Stromal cell of bone marrow (primary cell): Measurements from ENCODE around the gene BOD1L2.

Source experiments
- DNase-seq: peaks from one replicate; pipeline ENCODE4 v3.0.0-alpha.2; 2012; ENCODE audit warnings: low read depth

The BOD1L2 gene

DNA sequence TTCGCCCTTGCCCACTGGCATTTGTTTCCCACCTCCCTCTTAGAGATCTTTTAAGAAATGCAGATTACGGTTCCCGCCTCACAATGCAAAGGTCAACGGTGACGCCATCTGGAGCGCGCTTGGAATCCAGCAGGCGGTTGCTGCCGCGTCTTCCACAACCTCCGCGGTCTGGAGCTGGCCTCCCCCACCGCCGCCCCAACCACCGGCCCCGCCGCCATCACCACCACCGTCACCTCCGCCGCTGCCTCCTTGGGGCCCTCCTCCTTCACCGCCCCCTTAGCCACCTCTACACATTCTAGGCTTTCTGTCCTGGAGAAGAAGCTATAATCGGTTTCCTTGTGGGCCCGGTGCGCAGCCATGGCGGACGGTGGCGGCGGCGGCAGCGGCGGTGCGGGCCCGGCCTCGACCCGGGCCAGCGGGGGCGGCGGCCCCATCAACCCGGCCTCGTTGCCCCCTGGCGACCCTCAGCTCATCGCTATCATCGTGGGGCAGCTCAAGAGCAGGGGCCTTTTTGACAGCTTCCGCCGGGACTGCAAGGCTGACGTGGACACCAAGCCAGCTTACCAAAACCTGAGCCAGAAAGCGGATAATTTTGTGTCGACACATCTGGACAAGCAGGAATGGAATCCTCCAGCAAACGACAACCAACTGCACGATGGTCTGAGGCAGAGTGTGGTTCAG lies at the start of gene BOD1L2:
Gene BOD1L2, plus strand, starts transcription at position 132 of the 681 bp plus-strand sequence. Its CDS starts 226 bp downstream, at position 358.
- DNase-seq: no peak

DNA sequence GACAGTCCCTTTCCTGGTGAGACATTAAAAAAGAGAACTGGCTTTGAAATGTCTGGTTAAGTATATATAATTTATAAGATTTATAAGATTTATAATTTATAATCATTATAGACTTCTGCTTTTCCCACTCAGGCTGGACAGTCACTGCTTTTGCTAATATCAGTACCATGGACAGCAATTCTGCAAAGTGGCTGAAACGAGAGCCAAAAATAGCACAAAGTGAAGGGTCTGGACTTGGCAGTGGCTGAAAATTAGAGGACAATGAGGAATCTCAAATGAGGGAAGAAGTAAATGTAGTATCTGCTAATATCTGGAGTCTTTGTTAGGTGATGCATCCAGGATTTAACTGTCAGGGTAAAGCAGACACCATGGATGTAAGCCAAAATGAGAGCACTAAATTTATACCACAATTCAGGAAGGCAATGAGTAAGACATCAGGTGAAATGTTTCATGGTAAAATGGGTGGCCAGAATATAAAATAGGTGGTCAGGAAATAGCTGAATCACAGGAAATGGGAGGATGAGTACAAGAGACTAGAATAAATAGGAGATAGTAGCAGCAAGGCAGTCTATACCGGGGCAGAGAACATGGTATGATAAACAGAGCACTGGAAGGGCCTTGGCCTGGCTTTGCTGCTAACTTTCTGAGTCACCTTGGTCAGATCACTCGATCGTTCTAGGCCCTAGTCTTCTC lies 39.6 kb upstream of the BOD1L2 start:
- DNase-seq: peak; percentile 6

DNA sequence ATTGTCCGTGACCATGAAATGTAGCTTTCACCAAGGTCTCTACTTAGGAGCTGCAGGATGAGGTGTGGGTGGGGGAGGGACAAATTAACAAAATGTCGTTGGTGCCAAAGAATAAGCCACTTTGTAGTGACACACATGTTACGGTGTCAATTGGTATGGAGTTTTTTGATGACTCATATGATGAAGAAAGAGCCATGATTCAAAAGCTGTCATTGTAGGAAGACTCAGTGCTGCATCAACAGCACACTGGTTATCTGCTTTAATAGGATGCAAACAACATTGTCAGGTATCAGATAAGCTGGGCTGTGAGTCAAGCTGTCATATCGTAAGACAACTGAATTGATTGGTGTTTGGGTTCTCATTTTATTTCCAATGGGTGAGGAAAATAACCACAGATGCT lies 36.6 kb upstream of the BOD1L2 start:
- no peak for DNase-seq

DNA sequence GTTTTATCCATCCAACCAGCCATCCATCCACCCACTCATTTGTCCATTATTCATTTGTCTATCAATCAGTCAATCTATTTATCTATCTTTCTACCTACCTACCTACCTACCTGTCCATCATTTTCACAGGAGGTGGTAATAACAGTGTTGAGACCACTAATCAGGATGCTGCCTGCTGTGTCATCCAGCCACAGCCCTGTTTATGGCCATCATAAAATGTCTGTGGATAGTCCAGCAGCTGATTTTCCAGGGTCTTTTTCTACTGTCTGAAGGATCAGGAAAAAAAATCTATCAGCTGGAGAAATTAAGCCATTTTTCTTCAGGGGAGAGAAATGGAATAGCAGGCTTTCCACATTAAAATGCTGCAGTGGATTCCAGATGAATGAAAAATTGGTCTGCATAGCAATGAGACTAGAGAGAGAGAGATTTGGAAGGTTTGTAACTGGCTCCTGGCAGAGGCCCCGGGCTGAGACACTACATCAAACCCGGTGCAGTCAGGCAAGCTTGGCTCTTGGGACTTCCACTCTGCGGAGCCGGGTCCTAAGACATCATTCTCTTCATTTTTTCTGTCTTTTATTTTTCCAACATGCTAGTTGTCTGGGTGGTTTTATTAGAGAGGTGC lies 33.0 kb upstream of the BOD1L2 start:
- DNase-seq: no peak

DNA sequence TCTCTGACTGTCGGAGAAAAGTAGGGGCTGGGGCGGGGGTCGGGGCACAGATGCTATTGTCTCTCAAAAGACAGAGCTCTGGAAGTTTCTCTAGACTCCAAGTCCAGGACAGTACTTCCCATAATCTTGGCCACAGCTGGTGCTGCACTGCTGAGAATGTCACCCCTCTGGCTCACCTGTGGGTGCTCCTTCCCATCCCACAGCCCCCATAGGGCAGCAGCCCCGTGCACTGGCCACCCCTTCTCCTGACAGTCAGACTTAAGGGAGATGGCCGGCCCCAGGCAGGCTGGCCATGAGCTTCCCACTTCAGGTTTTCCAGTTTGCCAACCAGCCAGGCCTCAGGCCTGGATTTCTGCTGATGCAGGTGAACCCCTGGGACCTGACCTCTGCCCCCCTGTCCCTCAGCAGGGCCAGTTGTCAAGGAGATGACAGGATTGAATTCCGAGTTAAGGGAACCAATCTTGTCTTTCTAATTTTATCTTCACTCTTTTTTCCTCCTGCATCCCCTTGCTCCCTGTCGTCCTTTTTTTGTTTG lies 30.2 kb upstream of the BOD1L2 start:
- no peak for DNase-seq

DNA sequence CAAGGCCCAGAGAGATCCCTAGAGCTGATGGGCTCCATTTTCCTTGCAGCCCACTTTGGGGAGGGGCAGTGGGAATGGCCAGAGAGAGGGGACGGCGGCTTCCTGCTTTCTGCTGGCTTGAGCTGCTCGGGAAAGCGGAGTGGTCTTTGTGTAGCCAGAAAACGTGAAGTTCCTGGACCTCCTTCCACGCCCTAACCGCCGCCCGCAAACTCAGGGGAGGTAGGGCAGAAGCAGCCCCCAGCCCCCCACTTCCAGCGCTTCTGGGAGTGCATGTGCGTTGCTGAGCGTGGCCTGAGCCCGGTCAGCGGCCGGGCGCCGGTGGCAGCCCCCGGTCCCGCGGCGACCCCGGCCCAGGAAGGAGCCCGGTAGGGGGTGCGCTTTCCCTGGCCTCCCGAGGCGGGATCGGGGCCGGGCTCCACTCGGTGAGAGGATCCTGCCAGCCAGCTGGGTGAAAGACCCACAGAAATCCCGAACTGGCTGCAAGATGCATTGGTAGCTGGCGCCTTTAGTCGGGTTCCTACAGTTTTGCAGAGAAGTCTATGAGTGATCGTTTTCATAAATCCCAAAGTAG lies 25.3 kb upstream of the BOD1L2 start:
- DNase-seq: no peak

DNA sequence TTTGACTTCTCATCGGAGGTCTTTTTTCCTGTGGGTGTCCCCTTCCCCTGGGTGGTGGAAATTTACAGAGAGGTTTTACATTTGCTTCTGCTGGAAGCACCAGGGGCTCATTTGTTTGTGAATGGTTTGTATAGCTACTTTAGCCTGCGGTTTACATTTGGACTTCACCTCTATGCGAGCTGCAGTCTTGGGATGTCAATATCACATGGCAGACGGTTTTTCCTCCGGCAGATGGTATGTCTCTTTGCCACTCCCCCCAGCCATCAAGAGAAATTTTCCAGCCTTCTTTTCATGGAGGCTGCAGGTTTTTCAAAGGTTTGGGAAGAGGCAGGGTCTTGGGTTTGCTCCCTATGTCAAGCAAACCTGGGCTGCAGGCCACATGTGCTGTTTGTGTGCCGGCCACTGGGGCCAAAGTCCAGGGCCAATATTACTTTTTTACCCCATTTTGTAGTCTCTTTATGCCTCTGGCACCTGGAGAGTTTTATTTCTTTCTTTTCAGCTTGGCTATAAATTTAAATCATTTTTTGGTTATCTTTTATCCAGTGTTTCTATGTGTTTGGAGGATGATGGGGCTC lies 23.9 kb upstream of the BOD1L2 start:
- DNase-seq: no peak

DNA sequence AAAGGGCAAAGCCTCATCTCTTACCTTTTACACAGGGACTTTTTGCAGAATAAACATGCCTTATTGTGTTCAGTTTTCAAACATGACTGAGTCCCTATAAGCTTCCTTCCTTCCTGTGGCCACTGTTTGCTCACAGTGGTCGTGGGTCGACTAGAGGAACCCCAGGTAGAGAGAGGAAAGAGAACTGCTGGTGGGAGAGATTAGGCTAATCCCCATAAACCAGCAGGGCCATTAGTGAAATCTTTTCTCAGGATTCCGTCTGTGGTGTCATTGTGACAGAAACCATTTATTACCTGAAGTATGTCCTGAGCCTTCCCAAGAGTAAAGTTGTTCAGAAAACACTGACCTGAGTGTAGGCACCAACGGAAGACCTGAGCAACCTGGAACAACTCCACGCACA lies 21.3 kb upstream of the BOD1L2 start:
- no peak for DNase-seq

DNA sequence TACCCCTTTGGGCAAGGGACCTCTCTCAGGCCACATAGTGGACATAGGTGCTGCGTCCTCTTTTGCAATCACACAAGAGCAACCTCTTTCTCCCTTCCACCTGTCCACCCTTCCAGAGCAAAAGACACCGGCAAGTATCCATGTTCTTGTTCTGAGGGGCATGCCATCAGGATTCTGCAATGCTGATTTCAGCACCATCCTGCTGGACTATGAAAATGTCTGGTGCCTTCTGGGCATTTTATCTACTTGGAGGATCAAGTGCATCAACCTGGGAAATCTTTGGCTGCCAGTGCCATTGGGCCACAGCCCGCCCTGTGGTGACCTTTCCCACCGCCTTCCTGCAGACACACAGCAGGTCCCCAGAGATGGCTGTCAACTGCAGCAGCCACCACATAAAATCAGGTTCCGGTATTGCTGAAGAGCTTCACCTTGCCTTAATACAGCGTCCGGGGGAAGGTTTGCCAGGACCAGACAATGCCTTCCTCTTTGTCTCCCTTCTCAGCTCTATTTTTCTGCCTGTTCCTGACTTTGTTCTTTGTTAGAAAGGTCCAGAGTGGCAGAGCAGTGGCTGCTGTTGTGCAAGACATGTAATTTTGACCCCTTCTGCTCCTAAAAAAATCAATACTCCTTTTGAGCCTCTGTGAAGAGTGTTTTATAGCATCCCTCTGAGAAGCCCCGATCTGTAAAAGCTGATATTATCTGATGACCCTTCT lies 18.5 kb upstream of the BOD1L2 start:
- DNase-seq: no peak

DNA sequence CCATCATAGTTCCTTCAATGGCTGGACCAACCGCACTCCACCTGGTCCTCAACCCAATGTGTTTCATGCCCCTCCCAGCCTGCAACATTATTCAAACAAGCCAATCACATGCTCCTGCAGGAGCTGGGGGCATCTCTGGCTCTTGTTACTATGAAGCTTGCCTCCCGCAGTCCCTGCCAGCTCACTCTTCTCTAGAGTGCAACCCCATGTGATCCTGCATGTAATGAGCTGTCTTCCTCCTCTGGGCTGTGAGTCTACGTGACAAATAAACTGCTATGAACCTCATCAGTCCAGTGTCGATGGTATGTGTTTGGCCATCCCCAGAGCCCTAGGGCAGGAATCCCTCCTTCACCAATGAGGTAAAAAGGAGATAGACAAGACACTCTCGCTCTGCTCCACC lies 15.8 kb upstream of the BOD1L2 start:
- DNase-seq: no peak

DNA sequence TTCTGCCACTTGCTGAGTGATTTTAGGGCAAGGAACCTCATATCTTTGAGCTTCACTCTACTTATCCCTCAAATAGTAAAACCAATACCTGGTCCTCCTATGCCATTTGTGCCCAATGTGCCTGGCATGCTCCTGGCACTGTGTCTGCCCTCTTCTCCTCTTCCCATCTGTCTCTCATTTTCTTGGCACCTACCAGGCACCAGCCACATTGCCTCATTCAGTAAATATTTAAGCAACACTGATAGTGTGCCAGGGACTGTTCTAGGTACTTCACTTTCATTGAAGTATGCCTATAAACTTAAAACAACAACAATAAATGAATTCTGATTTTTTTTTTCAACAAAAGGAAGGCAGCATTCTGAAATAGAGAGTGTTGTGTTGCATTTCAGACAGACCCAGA lies 15.1 kb upstream of the BOD1L2 start:
- DNase-seq: no peak

DNA sequence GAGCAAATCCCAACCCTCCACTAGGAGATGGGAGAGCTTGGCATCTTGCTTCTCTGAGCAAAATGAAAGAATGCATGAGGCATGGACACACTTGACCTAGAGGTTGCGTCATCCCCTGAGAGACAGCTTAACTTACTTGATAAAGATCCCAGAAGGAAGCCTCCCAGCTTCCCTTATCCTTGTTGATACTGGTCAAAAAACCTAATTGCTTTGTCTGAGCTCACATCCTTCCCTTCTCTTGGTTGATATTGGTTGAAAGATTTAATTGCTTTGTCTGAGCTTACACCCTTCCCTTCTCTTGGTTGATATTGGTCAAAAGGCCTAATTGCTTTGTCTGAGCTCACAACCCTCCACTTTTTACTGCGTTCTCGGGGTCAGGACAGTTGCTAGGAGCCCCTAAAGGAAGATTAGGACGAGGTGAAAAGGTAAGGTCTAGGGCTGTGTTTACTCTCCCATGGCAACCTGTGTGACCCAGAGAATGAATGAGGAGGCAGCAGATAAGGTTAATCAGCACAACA lies 12.2 kb upstream of the BOD1L2 start:
- DNase-seq: no peak

DNA sequence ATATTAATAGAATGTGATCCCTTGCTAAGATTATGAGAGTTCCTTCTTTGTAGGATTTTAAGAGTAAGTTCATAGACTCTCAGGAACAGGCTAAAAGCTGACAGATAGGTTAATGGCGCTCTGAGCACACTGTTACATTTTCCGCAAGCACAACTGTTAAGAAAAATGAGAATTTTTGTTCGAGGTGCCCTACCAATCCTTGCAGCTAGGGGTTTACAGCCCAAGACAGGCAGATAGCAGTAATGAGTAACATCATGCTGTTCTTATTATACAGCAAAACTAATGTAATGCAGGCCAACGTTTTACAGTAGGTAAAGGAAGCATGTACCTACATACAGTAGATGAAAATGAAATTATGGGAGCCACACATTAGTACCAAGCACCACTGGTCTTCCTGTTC lies 11.2 kb upstream of the BOD1L2 start:
- no peak for DNase-seq

DNA sequence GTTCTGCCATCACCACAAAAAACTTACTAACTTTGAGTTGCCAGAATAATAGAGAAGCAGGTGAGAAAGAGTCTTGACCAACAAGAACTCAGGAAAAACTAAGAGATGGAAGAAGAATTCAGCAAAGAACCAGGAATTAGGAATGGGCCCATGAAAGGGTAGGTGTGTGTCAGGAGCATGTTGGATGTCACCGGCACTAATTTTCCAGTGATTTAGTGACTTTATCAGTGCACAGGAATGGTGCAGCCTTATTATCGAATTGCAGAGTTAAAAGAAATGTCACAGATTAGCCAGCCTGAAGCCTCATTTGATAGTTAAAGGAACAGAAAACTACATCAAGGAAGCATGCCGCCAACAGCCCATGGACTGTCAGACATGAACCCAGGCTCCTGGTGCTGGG lies 9.0 kb upstream of the BOD1L2 start:
- DNase-seq: no peak

DNA sequence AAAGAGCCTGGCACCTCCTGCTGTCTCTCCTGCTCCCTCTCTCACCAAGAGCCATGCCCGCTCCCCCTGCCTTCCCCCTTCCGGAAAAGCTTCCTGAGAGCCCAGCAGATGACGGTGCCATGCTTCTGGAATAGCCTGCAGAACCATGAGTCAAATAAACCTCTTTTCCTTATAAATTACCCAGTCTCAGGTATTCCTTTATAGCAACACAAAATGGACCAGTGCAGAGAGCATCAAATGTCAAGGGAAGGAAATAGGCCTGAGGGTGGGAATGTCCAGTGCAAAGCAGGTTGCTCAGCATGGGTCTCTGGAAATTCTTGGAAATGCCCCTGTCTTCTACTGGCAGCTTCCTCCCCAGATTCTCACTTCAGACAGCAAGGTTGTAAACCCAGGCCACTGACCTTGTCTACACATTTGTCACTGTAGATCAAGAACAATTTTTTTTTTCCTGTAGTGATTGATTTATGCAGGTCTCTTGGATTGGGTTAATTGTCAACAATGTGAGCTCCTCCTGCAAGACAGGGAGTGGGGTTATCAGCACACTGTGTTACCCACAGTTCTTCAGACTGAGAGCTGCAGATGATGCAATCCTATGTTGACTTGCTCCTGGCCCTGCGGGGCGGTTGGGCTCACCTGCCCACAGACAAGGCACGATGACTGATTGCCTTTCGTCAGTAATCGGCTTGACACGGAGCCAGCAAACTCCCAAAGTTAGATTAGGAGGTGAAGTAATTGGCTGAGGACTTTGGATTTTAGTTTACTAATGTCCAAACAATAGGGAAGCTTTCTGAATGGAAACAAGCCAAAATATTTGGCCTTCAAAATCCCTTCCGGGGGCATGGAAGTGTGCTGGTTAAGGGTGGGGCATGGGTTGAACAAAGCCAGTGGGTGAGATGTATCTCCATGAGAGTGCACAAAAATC lies 5.4 kb upstream of the BOD1L2 start:
- DNase-seq: no peak

DNA sequence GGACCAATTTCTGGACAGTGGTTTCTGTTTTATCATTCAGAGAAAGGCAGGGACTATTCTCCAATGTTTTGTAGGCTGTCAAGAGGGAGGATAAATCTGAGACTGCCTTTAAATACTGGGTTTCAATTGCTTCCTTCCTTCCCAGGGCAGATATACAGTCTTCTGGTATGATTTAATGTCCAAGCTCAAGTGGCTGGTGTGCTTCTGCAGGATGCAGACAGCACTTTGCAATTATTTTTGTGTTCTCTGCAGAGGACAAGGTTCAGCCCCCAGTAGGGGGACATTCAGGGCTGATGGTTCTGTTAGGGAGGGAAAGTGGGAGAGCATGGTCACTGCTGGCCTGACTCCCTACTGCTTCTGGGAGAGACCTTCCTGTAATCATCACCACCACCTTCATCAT lies 4.6 kb upstream of the BOD1L2 start:
- DNase-seq: no peak

DNA sequence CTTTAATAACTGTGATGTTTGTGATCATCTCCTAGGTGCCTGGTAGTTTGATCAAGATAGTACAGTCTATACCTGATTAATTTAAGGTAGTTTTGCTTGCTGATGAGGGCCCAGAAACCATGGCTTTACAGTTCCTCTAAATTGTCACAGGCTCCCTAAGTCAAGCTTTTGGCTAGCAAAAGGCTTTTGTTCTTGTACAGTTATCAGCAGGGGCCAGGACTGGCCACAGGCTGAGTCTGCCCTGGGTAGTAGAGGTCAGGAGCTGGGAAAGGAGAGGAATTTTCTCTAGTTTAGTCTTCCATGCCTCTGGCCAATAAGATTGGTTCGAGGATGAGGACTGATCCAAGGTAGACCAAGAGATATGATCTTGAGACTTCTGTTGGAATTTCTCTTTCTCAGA lies 3.6 kb upstream of the BOD1L2 start:
- no peak for DNase-seq

DNA sequence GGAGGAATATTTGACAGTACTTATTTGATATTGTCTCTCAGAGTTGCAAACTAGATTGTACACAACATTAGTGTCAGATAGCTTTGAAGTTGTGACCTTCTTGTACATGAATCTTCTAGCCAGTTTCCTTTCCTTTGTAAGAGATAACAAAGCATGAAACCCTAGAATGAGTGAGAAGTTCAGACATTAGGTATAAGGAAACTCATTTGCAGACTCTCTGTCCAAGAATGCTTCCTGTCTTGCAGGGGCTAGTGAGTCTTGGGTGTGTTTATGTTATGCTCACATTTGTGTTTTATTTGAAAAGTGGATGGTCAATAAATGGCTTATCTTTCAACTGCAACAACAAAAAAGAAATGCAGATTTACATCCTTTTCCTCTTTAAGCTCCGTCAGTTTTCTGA lies 1.4 kb downstream of the BOD1L2 start:
- no peak for DNase-seq

DNA sequence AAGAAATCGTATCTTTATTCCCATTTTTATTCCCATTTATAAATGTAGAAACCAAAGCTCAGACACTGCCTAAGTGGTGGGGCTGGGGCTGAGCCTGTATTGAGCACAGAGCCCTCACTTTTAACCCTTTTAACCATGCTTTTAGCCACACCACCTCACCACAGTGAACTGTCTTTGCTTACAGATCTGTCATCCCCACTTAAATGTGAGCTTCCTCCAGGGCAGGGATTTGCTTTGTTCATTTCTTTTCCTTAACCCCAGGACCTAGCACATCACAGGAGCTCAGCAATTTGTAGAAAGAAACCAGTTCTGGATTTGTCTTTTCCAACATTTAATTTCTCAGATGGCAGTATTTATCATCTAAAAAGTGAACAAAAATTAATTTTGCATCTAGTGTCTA lies 2.2 kb downstream of the BOD1L2 start:
- no peak for DNase-seq

DNA sequence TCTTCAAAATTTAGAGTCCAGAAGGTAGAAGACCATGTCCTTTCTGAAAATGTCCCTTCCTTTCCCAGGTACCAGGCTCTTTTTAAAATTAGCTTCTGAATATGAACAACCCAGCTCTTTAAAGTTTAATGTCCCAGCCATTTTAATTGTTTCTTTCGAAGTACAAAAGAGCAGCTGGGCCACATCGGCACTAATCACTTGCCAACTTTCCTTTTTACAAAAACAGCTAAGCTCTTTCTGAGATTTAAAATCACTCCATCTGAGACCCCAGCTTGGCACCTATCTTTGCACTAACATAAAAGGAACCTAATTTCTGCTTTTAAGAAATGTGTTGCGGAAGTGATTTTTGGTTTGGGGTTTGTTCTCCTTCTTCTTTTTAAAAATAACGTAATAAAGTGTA lies 2.6 kb downstream of the BOD1L2 start:
- DNase-seq: no peak

DNA sequence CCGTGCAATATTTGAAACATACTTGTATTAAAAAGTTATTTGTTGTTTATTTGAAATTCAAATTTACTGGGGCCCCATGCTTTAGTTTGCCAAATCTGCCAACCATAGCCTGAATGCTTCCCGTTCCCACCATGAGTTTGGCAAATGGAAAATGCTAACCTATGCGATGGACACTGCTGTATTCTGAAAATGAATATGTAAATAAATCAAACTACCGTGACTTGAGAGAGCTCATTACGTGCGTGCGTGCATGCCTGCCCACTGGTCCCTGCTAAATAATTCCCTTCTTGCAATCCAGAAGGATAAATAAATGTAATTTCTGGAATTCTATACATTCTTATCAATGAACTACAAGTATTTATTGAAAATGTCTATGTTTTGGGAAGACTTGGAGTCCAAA lies 3.2 kb downstream of the BOD1L2 start:
- no peak for DNase-seq
